Astrocyte (in vitro differentiated cells and primary cell): ENCODE data around the gene POU2F1. TPM values are rescaled to one million over a fixed set of nuclear protein-coding genes. Genes with fewer than 3 reads are reported as not detected.

Experiments used
- DNase-seq: peaks from one replicate; pipeline ENCODE4 v3.0.0-alpha.2; 2010; ENCODE audit warnings: low read depth
- FAIRE-seq: peaks from 2 replicates; lab custom pipeline; 2011; peaks lifted over from hg19 to GRCh38; lab: Jason Lieb, UNC
- H2AFZ ChIP-seq: 2 replicates; pipeline ENCODE4 v1.6.0; 2012; ENCODE audit warnings: low read depth, low read length, inconsistent platforms
- H3K27ac ChIP-seq: 2 replicates; pipeline ENCODE4 v1.5.1; 2011; ENCODE audit warnings: low read depth, low read length, inconsistent platforms
- H3K27me3 ChIP-seq: 2 replicates; pipeline ENCODE4 v1.6.0; 2011; ENCODE audit warnings: low read length, inconsistent platforms; ENCODE audit not compliant: insufficient read depth
- H3K36me3 ChIP-seq: 2 replicates; pipeline ENCODE4 v1.5.1; 2011; ENCODE audit warnings: low read length, inconsistent platforms; ENCODE audit not compliant: insufficient read depth
- H3K4me1 ChIP-seq: 2 replicates; pipeline ENCODE4 v1.5.1; 2011; ENCODE audit warnings: low read length, inconsistent platforms; ENCODE audit not compliant: insufficient read depth
- H3K4me2 ChIP-seq: 2 replicates; pipeline ENCODE4 v1.6.0; 2012; ENCODE audit warnings: low read length, inconsistent platforms
- H3K4me3 ChIP-seq: 2 replicates; pipeline ENCODE4 v1.5.1; 2011; ENCODE audit warnings: low read depth, mild to moderate bottlenecking, low read length, inconsistent platforms; ENCODE audit not compliant: insufficient read depth
- H3K79me2 ChIP-seq: 2 replicates; pipeline ENCODE4 v1.6.0; 2012; ENCODE audit warnings: mild to moderate bottlenecking, low read length, inconsistent platforms; ENCODE audit not compliant: insufficient read depth
- H3K9ac ChIP-seq: 2 replicates; pipeline ENCODE4 v1.6.0; 2012; ENCODE audit warnings: mild to moderate bottlenecking, low read length, inconsistent platforms
- H3K9me3 ChIP-seq: 2 replicates; pipeline ENCODE4 v1.5.1; 2012; ENCODE audit warnings: low read depth, mild to moderate bottlenecking, low read length, inconsistent platforms; ENCODE audit not compliant: insufficient read depth
- H4K20me1 ChIP-seq: 2 replicates; pipeline ENCODE4 v1.6.0; 2012; ENCODE audit warnings: low read length, inconsistent platforms; ENCODE audit not compliant: insufficient read depth
- H3K27ac Mint-ChIP-seq: one replicate; pipeline ENCODE4 v1.8.0; 2021; ENCODE audit warnings: mild to moderate bottlenecking, mixed read lengths; ENCODE audit not compliant: unreplicated experiment
- H3K27me3 Mint-ChIP-seq: one replicate; pipeline ENCODE4 v1.8.0; 2021; ENCODE audit warnings: low read depth, mixed read lengths; ENCODE audit not compliant: unreplicated experiment
- H3K36me3 Mint-ChIP-seq: one replicate; pipeline ENCODE4 v1.8.0; 2021; ENCODE audit warnings: low read depth, mixed read lengths; ENCODE audit not compliant: unreplicated experiment
- H3K4me1 Mint-ChIP-seq: one replicate; pipeline ENCODE4 v1.8.0; 2021; ENCODE audit warnings: low read depth, mixed read lengths; ENCODE audit not compliant: unreplicated experiment
- H3K4me3 Mint-ChIP-seq: one replicate; pipeline ENCODE4 v1.8.0; 2021; ENCODE audit warnings: mild to moderate bottlenecking, moderate library complexity, mixed read lengths; ENCODE audit not compliant: unreplicated experiment
- H3K9me3 Mint-ChIP-seq: one replicate; pipeline ENCODE4 v1.8.0; 2021; ENCODE audit warnings: mild to moderate bottlenecking, mixed read lengths; ENCODE audit not compliant: unreplicated experiment
- EZH2 ChIP-seq: IDR thresholded peaks from 2 replicates; pipeline ENCODE4 v1.6.1; 2012; ENCODE audit warnings: mild to moderate bottlenecking, low read length, inconsistent platforms; ENCODE audit not compliant: insufficient read depth
- total RNA-seq: library from RNA; stranded (reverse); gene quantifications from 2 replicates; pipeline ENCODE4 v1.2.1, GENCODE V29; 2021
- TF ChIP-seq, protein P1 (sequence below): IDR thresholded peaks from 2 replicates; pipeline ENCODE4 v1.5.1; 2011; ENCODE audit warnings: low read depth, mild to moderate bottlenecking, inconsistent platforms, low read length, moderate library complexity; ENCODE audit not compliant: insufficient read depth

Gene POU2F1
- total RNA-seq, 1 donor from 2014 or later: 21.7 TPM

DNA sequence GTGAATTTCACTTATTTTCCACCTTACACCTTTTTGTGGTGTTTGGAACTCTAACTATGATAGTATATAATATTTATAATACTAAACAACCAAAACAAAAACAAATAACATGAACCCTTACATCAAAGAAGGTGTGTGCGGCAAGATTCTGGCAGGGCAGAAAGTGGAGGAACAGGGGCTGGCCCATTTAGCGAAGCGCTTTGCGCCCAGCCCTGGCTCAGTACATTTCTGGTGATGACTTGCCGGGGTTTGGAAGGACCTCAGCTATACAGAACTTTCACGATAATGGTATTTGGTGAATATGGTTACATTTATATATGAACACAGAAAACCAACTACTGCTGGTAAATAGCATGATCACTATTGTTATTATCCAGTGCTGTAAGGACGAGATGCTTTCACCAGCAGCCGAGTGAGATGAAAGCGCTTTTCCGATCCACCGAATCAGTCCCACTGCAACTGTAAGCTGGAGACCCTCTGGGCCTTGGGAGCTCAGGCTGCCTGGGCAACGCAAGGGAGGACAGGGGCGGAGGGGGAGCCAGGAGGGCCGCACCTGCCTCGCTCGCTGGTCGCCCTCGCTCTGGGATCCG is 233.7 kb downstream of the POU2F1 start:
- Mint-ChIP-seq H3K27me3 (peaks cover 41% of the 10 kb centered on the region), H3K4me3 (peak overlapping the region; percentile 76), H3K4me1 (no peaks in the 10 kb centered on the region), H3K27ac (no peak overlapping the region), H3K9me3 (peaks cover 2% of the 10 kb centered on the region), H3K36me3 (no peaks in the 10 kb centered on the region)
- H3K9me3 ChIP-seq: no peaks in the 10 kb centered on the region
- peaks cover 11% of the 10 kb centered on the region for H3K27me3 ChIP-seq
- H3K4me1 ChIP-seq: peaks cover 3% of the 10 kb centered on the region
- no peaks in the 10 kb centered on the region for H3K36me3 ChIP-seq
- TF ChIP-seq, protein P1, sequence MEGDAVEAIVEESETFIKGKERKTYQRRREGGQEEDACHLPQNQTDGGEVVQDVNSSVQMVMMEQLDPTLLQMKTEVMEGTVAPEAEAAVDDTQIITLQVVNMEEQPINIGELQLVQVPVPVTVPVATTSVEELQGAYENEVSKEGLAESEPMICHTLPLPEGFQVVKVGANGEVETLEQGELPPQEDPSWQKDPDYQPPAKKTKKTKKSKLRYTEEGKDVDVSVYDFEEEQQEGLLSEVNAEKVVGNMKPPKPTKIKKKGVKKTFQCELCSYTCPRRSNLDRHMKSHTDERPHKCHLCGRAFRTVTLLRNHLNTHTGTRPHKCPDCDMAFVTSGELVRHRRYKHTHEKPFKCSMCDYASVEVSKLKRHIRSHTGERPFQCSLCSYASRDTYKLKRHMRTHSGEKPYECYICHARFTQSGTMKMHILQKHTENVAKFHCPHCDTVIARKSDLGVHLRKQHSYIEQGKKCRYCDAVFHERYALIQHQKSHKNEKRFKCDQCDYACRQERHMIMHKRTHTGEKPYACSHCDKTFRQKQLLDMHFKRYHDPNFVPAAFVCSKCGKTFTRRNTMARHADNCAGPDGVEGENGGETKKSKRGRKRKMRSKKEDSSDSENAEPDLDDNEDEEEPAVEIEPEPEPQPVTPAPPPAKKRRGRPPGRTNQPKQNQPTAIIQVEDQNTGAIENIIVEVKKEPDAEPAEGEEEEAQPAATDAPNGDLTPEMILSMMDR: no peak
- no peak for TF ChIP-seq EZH2
- FAIRE-seq (no peak), DNase-seq (no peak)
- H3K27ac ChIP-seq: no peak overlapping the region
- H3K4me2 ChIP-seq: peak overlapping the region; percentile 99
- H3K79me2 ChIP-seq: no peaks in the 10 kb centered on the region
- H4K20me1 ChIP-seq: no peaks in the 10 kb centered on the region
- peak overlapping the region; percentile 95 for H2AFZ ChIP-seq
- H3K4me3 ChIP-seq: peak overlapping the region; percentile 75
- peak overlapping the region; percentile 77 for H3K9ac ChIP-seq

DNA sequence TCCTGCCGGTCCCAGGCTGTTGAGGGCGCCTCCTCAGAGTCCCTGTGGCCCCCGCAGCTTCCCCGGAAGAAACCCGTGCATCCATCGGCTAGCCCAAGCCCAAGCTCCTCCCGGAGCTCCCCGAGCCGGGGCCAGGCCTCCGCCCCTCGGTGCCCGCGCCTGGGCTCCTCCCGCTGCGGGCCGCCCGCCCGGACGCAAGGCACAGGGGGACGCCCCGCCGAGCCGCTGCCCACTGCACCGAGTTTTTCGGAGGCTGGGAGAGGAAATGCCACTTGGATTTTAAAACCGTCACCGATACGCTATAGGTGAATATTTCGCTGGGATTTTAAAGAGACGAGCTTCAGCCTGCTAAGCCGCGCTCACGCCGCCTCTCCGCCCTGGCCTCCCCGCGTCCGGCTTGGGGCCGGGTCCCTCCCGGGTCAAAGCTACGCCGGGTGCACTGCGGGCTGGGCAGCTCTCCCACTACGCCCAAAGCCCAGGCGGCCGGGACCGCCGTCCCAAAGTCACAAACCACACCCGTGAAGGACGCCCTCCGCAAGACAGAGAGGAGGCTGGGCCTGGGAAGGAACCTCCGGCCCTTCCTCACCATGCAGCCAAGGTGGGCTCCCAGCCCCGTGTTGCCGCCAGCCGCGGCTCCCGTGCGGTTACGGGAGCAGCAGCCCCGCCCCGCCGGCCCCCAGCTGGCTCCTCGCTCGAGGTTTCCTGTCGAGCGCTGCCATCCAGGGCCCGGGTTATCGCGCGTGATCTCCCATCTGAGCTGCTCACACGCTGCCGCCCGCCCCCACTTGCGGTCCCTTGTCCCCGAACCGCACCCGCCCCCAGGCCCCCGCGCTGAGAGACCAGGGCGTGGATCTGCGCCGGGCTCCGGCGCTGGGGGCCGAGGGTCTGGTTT is 234.5 kb downstream of the POU2F1 start:
- H3K4me2 ChIP-seq: peak overlapping the region; percentile 99
- no peak overlapping the region for H3K27ac ChIP-seq
- no peaks in the 10 kb centered on the region for H3K36me3 Mint-ChIP-seq
- H3K9me3 Mint-ChIP-seq: peaks cover 2% of the 10 kb centered on the region
- no peak overlapping the region for H3K27ac Mint-ChIP-seq
- H3K36me3 ChIP-seq: no peaks in the 10 kb centered on the region
- peak overlapping the region; percentile 95 for H2AFZ ChIP-seq
- H3K9me3 ChIP-seq: no peaks in the 10 kb centered on the region
- peaks cover 3% of the 10 kb centered on the region for H3K4me1 ChIP-seq
- DNase-seq (peak; percentile 10), FAIRE-seq (no peak)
- peak overlapping the region; percentile 54 for H3K4me3 Mint-ChIP-seq
- no peaks in the 10 kb centered on the region for H3K79me2 ChIP-seq
- H3K27me3 ChIP-seq: peaks cover 11% of the 10 kb centered on the region
- H3K4me3 ChIP-seq: peak overlapping the region; percentile 75
- no peak for TF ChIP-seq EZH2
- TF ChIP-seq, protein P1: no peak
- no peaks in the 10 kb centered on the region for H4K20me1 ChIP-seq
- no peaks in the 10 kb centered on the region for H3K4me1 Mint-ChIP-seq
- peak overlapping the region; percentile 77 for H3K9ac ChIP-seq
- peaks cover 41% of the 10 kb centered on the region for H3K27me3 Mint-ChIP-seq
